ENCODE measurements around the gene CLDN6. TPM values are rescaled to one million over a fixed set of nuclear protein-coding genes. Genes with fewer than 3 reads are reported as not detected.
A peak's percentile ranks its signal among the peaks of the same experiment; 100 is the strongest.

Gene CLDN6
- total and polyA plus RNA-seq, 2 of the 13 experiments (the other 11 are each of a cell fraction or from before 2014, with no cell fraction given) = 5.9 to 7.6 TPM

- TF ChIP-seq, protein P1, sequence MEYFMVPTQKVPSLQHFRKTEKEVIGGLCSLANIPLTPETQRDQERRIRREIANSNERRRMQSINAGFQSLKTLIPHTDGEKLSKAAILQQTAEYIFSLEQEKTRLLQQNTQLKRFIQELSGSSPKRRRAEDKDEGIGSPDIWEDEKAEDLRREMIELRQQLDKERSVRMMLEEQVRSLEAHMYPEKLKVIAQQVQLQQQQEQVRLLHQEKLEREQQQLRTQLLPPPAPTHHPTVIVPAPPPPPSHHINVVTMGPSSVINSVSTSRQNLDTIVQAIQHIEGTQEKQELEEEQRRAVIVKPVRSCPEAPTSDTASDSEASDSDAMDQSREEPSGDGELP (IDR thresholded peaks at IDR 0.05; ENCODE audit: borderline replicate concordance, low read depth) = peak; percentile 94
- no peak for TF ChIP-seq ZSCAN22 (CRISPR knock-in tag; IDR thresholded peaks at IDR 0.05)
- TF ChIP-seq ZNF44 (CRISPR knock-in tag; IDR thresholded peaks at IDR 0.05) = no peak
- TF ChIP-seq ZNF777 (CRISPR knock-in tag; IDR thresholded peaks at IDR 0.05) = 0 out of 2 replicates have a peak, but pooled peaks have one; percentile 30
- peak; percentile 52 for TF ChIP-seq NR2F6 (IDR thresholded peaks at IDR 0.05)
- TF ChIP-seq NR2F6 (CRISPR knock-in tag; IDR thresholded peaks at IDR 0.05) = 0 out of 2 replicates have a peak, but pooled peaks have one; percentile 12
- TF ChIP-seq, protein P2, sequence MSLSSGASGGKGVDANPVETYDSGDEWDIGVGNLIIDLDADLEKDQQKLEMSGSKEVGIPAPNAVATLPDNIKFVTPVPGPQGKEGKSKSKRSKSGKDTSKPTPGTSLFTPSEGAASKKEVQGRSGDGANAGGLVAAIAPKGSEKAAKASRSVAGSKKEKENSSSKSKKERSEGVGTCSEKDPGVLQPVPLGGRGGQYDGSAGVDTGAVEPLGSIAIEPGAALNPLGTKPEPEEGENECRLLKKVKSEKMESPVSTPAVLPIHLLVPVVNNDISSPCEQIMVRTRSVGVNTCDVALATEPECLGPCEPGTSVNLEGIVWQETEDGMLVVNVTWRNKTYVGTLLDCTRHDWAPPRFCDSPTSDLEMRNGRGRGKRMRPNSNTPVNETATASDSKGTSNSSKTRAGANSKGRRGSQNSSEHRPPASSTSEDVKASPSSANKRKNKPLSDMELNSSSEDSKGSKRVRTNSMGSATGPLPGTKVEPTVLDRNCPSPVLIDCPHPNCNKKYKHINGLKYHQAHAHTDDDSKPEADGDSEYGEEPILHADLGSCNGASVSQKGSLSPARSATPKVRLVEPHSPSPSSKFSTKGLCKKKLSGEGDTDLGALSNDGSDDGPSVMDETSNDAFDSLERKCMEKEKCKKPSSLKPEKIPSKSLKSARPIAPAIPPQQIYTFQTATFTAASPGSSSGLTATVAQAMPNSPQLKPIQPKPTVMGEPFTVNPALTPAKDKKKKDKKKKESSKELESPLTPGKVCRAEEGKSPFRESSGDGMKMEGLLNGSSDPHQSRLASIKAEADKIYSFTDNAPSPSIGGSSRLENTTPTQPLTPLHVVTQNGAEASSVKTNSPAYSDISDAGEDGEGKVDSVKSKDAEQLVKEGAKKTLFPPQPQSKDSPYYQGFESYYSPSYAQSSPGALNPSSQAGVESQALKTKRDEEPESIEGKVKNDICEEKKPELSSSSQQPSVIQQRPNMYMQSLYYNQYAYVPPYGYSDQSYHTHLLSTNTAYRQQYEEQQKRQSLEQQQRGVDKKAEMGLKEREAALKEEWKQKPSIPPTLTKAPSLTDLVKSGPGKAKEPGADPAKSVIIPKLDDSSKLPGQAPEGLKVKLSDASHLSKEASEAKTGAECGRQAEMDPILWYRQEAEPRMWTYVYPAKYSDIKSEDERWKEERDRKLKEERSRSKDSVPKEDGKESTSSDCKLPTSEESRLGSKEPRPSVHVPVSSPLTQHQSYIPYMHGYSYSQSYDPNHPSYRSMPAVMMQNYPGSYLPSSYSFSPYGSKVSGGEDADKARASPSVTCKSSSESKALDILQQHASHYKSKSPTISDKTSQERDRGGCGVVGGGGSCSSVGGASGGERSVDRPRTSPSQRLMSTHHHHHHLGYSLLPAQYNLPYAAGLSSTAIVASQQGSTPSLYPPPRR (CRISPR knock-in tag; IDR thresholded peaks at IDR 0.05; ENCODE audit: borderline replicate concordance) = no peak
- no peak for TF ChIP-seq DMTF1 (CRISPR knock-in tag; IDR thresholded peaks at IDR 0.05)
- 0 out of 2 replicates have a peak, but pooled peaks have one; percentile 31 for TF ChIP-seq MXD4 (CRISPR knock-in tag; IDR thresholded peaks at IDR 0.05)
- TF ChIP-seq ZNF496 (CRISPR knock-in tag; IDR thresholded peaks at IDR 0.05; ENCODE audit: insufficient replicate concordance) = no peak
- TF ChIP-seq RFX5 (IDR thresholded peaks at IDR 0.05; ENCODE audit: low read depth, low read length) = no peak
- no peak for TF ChIP-seq ZNF143 (CRISPR knock-in tag; IDR thresholded peaks at IDR 0.05)
- TF ChIP-seq ZNF720 (CRISPR knock-in tag; IDR thresholded peaks at IDR 0.05) = no peak
- TF ChIP-seq DMAP1 (CRISPR knock-in tag; IDR thresholded peaks at IDR 0.05) = no peak
- TF ChIP-seq RAD21 (CRISPR knock-in tag; IDR thresholded peaks at IDR 0.05) = no peak
- TF ChIP-seq FOXP1 (IDR thresholded peaks at IDR 0.05) = no peak
- no peak for TF ChIP-seq FOXP1 (CRISPR knock-in tag; IDR thresholded peaks at IDR 0.05)
- no peak for TF ChIP-seq MAFK (conservative IDR thresholded peaks at IDR 0.05 in 1 of 2, IDR thresholded peaks at IDR 0.05 in 1 of 2; ENCODE audit: low read length in 2 of 2)
- TF ChIP-seq, protein P3, sequence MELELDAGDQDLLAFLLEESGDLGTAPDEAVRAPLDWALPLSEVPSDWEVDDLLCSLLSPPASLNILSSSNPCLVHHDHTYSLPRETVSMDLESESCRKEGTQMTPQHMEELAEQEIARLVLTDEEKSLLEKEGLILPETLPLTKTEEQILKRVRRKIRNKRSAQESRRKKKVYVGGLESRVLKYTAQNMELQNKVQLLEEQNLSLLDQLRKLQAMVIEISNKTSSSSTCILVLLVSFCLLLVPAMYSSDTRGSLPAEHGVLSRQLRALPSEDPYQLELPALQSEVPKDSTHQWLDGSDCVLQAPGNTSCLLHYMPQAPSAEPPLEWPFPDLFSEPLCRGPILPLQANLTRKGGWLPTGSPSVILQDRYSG (CRISPR knock-in tag; IDR thresholded peaks at IDR 0.05) = no peak
- TF ChIP-seq PHB2 (IDR thresholded peaks at IDR 0.05; ENCODE audit: partially characterized antibody) = no peak
- no peak for TF ChIP-seq ZNF782 (CRISPR knock-in tag; IDR thresholded peaks at IDR 0.05; ENCODE audit: borderline replicate concordance)
- no peak for TF ChIP-seq JDP2 (CRISPR knock-in tag; IDR thresholded peaks at IDR 0.05; ENCODE audit: borderline replicate concordance)
- no peak for TF ChIP-seq ZNF121 (CRISPR knock-in tag; IDR thresholded peaks at IDR 0.05)
Measured at GRCh38 chr16:3009568-3010390, 8.2 kb downstream of the CLDN6 start (continued).
